Thoracic aorta (tissue), 2 donors: ENCODE results near the gene ARMH3. TPM values are rescaled to one million over a fixed set of nuclear protein-coding genes. Genes with fewer than 3 reads are reported as not detected.

Experiments
- ATAC-seq: fragments of 150-250 bp; one replicate; pipeline ENCODE4 v1.8.0; 2017; ENCODE audit warnings: low read depth; ENCODE audit not compliant: insufficient number of reproducible peaks, low FRiP score
- DNase-seq: peaks from one replicate; pipeline ENCODE4 v3.0.0-alpha.2; 2020; ENCODE audit warnings: low spot score
- H3K27ac ChIP-seq, 2 donors: fragments of 200-600 bp; sonication (generic); 1 replicate in 1 of 2; 2 replicates in 1 of 2; pipeline ENCODE4 v1.5.1; 2016; ENCODE audit warnings: mild to moderate bottlenecking in 2 of 2, moderate library complexity in 2 of 2
- H3K27me3 ChIP-seq: fragments of 200-600 bp; sonication (generic); replicated peaks from 2 replicates; pipeline ENCODE4 v1.6.0; 2016; ENCODE audit warnings: mild to moderate bottlenecking; ENCODE audit not compliant: insufficient read depth
- H3K36me3 ChIP-seq: fragments of 200-600 bp; sonication (generic); one replicate; pipeline ENCODE4 v1.5.1; 2016
- H3K4me1 ChIP-seq, 2 donors: fragments of 200-600 bp; sonication (generic); 1 replicate in 1 of 2; 2 replicates in 1 of 2; pipeline versions ENCODE4 v1.5.1 to v1.6.0; 2016; ENCODE audit warnings: low read depth in 2 of 2, mild to moderate bottlenecking in 1 of 2; ENCODE audit not compliant: control insufficient read depth in 1 of 2
- H3K4me3 ChIP-seq: fragments of 200-600 bp; sonication (generic); 2 replicates; pipeline ENCODE4 v1.5.1; 2016; ENCODE audit warnings: mild to moderate bottlenecking
- H3K9me3 ChIP-seq: fragments of 200-600 bp; sonication (generic); 2 replicates; pipeline ENCODE4 v1.5.1; 2016
- CTCF ChIP-seq: fragments of 200-600 bp; sonication (generic); IDR thresholded peaks from one replicate; pipeline ENCODE4 v1.5.1; 2019; ENCODE audit warnings: antibody characterized with exemption
- total RNA-seq, 2 donors: library from RNA; depleted of rRNA; stranded (reverse); fragments of >200 nt; gene quantifications; one replicate each; pipeline versions ENCODE4 v1.1.0 to v1.2.3, GENCODE V29; 2016

Gene ARMH3
- total RNA-seq, 2 donors from 2014 or later, result 21.1 TPM

- H3K27ac ChIP-seq, result no peak overlapping the region
- ATAC-seq, result no peak
- H3K9me3 ChIP-seq, result no peaks in the 10 kb centered on the region
- no peak for TF ChIP-seq CTCF
- H3K36me3 ChIP-seq, result peaks cover 10% of the 10 kb centered on the region
- no peak for DNase-seq
- H3K27me3 ChIP-seq, result no peaks in the 10 kb centered on the region
- H3K4me3 ChIP-seq, result no peak overlapping the region
- H3K4me1 ChIP-seq, result peaks cover 0 to 20% of the 10 kb centered on the region in 2 donors
Observed at GRCh38 chr10:101965075-101965765, 90.8 kb downstream of the ARMH3 start.

GRCh38 chr10:101961591-101962498 is 94.1 kb downstream of the ARMH3 start:
- DNase-seq (peak; percentile 31), ATAC-seq (peak; percentile 48)
- H3K4me1 ChIP-seq, result peaks cover 0 to 15% of the 10 kb centered on the region in 2 donors
- TF ChIP-seq CTCF, result no peak
- H3K9me3 ChIP-seq, result no peaks in the 10 kb centered on the region
- H3K27ac ChIP-seq, result no peak overlapping the region
- no peak overlapping the region for H3K4me3 ChIP-seq
- no peaks in the 10 kb centered on the region for H3K36me3 ChIP-seq
- no peaks in the 10 kb centered on the region for H3K27me3 ChIP-seq

- Histone ChIP-seq H3K27me3 (no peaks in the 10 kb centered on the region), H3K4me3 (no peak overlapping the region), H3K36me3 (peaks cover 5% of the 10 kb centered on the region), H3K4me1 (peaks cover 0 to 15% of the 10 kb centered on the region in 2 donors), H3K9me3 (no peaks in the 10 kb centered on the region), H3K27ac (peak overlapping the region in 1 of 2 donors; percentile 27)
- TF ChIP-seq CTCF, result no peak
- DNase-seq, result no peak
- ATAC-seq, result no peak
Observed at GRCh38 chr10:101960879-101961395, 95.0 kb downstream of the ARMH3 start.

GRCh38 chr10:101959346-101959916 is 96.5 kb downstream of the ARMH3 start:
- Histone ChIP-seq H3K4me1 (peaks cover 0 to 15% of the 10 kb centered on the region in 2 donors), H3K4me3 (no peak overlapping the region), H3K9me3 (no peaks in the 10 kb centered on the region), H3K27me3 (no peaks in the 10 kb centered on the region), H3K36me3 (peaks cover 5% of the 10 kb centered on the region), H3K27ac (no peak overlapping the region)
- no peak for DNase-seq
- ATAC-seq, result no peak
- no peak for TF ChIP-seq CTCF

GRCh38 chr10:101958691-101959090 is 97.3 kb downstream of the ARMH3 start:
- peaks cover 0 to 15% of the 10 kb centered on the region in 2 donors for H3K4me1 ChIP-seq
- H3K4me3 ChIP-seq, result no peak overlapping the region
- H3K9me3 ChIP-seq, result no peaks in the 10 kb centered on the region
- H3K27me3 ChIP-seq, result no peaks in the 10 kb centered on the region
- H3K27ac ChIP-seq, result no peak overlapping the region
- DNase-seq (no peak), ATAC-seq (no peak)
- H3K36me3 ChIP-seq, result peaks cover 5% of the 10 kb centered on the region
- no peak for TF ChIP-seq CTCF
